HG03442 (cell line): Measurements from ENCODE around the gene OR13C2.
"Not testable (repeated sequence)": the region's sequence is repeated elsewhere in the genome, so short reads cannot be mapped to it uniquely, and the experiment has no call there.

ENCODE experiments used
- ATAC-seq: cut with Tn5 transposase; IDR thresholded peaks from one replicate; pipeline ENCODE4 v1.9.1; 2021; ENCODE audit warnings: mild to moderate bottlenecking, moderate library complexity; ENCODE audit not compliant: unreplicated experiment

OR13C2 gene

DNA sequence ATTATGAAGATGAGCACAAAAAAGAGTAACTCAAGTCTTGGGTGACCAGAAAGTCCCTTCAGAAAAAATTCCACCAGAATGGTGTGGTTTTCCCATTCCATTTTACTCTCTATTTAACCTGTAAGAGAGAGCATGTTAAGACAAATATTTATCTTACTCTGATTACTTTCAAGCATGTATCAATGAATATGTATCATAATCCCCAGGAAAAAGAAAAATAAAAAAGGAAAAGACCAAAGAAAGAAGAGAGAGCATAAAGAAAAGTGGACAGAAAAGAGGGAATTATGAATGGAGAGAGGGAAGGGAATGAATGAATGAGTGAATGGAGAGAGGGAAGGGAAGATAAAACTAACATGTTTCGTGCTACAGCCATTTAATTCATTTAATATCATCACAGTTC lies at the start of gene OR13C2:
Gene OR13C2, minus strand, starts transcription at position 101 of the 400 bp plus-strand sequence. Its CDS starts 0 bp downstream, at position 101.
- not testable (repeated sequence) for ATAC-seq

GRCh38 chr9:104635456-104635855 lies 30.0 kb upstream of the OR13C2 start:
- no peak for ATAC-seq

- ATAC-seq, result no peak
Measured at GRCh38 chr9:104633976-104634520, 28.6 kb upstream of the OR13C2 start.

DNA sequence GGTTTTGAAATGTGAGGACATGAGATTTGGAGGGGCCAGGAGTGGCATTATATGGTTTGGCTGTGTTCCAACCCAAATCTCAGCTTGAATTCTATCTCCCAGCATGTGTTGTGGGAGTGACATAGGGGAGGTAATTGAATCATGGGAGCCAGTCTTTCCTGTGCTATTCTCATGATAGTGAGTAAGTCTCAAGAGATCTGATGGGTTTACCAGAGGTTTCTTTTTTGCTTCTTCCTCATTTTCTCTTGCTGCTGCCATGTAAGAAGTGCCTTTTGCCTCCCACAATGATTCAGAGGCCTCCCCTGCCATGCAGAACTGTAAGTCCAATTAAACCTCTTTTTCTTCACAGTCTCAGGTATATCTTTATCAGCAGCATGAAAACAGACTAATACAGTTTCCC lies 20.5 kb upstream of the OR13C2 start:
- ATAC-seq, result not testable (repeated sequence)

DNA sequence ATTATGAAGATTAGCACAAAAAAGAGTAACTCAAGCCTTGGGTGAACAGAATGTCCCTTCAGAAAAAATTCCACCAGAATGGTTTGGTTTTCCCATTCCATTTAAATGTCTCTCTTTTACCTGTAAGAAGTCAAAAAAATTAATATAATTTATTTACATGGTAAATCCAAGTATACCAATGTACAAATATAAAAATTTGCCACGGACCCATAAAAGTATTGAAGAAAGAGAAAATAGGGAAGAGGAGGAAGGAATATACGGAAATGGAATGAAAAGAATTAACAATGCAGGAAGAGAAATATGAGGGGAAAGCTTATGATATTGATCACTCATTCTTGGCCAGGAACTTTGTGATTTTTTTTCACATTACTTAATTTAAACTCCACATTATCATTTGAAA lies 12.7 kb upstream of the OR13C2 start, which contains the start of gene OR13C9:
Gene OR13C9, minus strand, starts transcription at position 101 of the 400 bp plus-strand sequence. Its CDS starts 0 bp downstream, at position 101.
- ATAC-seq, result no peak

GRCh38 chr9:104617418-104617817 lies 12.0 kb upstream of the OR13C2 start:
- no peak for ATAC-seq

DNA sequence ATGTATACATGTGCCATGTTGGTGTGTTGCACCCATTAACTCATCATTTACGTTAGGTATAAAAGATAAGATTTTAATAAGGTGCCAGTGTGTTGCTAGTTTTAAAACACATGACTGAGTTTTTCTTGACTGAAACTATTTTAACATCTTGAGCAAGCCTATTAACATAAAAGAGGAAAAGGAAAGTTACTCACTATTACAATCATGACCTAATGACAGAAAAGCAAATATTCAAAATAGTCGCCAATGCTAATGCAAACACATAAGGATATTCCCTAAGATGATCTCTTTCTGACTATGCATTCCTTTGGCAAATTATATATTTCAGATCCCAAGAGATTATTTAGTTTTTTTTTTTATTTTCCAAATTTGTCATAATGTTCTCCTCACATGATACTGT lies 5.8 kb upstream of the OR13C2 start:
- ATAC-seq, result no peak

GRCh38 chr9:104608336-104608735 lies 2.9 kb upstream of the OR13C2 start:
- ATAC-seq, result no peak

- ATAC-seq, result no peak
Measured at GRCh38 chr9:104606152-104606551, 725 bp upstream of the OR13C2 start.

GRCh38 chr9:104604801-104605200 lies 626 bp downstream of the OR13C2 start:
- ATAC-seq, result no peak

GRCh38 chr9:104599313-104599712 lies 6.1 kb downstream of the OR13C2 start, which contains the start of gene OR13C5:
Gene OR13C5 (minus strand): TSS chr9:104599413. CDS start chr9:104599413, 0 bp downstream.
- not testable (repeated sequence) for ATAC-seq

- ATAC-seq, result not testable (repeated sequence)
Measured at GRCh38 chr9:104598749-104599148, 6.7 kb downstream of the OR13C2 start.

DNA sequence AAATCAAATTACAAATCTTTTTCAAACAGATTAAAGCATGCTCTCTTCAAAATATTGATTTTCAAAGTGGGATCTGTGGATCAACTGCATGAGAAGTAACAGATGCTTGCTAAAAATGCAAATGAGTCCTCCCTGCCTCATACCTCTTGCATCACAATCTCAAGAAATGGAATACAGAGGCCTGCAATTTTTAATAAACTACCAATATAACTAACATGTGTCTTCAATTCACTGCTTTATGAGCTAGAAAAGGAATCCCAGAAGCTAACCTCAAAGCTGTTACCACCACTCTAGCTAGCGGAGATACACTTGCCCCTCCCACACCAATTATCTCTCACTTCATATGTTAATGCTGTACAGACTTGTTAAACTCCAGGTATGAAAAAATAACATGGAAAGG lies 15.8 kb downstream of the OR13C2 start:
- ATAC-seq, result no peak

DNA sequence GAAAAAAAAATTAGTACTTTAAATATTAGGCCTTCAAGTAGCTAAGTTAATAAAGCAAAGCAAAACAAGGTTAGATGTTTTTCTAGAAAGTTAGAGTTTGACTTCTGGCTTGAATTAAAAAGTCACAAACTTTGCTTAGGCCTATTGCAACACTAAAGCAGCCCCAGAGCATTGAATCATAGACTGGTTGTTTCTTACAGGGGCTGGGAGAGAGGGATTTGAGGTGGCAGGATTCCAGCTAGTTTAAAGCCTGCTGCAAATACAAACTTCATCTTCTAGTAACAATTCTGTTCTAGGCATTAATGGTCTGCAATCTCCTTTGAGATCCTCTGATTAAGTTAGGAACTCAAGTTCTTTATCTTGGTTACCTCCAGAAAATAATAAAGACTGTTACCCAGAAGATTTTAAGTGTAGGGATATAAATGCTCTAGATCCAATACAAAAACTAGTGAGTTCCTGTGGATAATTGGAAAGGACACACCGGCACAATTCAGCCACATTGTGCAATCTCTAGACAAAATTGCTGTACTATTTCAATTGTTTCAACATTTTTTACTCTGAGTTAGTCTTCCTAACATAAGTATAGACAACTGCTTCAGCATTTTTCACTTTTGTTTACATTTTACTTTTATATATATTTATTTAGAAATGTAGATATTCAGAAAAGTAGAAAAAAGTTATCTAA lies 18.8 kb downstream of the OR13C2 start:
- no peak for ATAC-seq

DNA sequence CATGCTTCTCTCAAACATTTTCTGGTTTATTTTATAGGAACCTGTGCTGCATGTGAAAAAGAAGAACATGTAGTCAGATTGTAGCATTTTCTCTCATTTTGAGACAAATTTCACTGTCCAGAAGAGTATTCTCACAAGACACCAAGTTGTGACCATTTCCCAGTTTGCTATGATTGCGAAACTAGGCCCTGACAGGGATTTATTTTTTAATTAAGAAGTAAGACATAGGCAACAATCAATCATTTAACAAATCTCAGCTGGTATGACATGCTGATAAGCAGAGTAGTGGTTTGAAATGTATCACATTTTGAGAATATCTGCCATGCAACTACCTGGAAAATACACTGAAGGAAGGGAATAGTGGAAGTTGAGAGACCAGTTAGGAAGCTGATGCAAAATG lies 24.9 kb downstream of the OR13C2 start:
- ATAC-seq, result no peak

- no peak for ATAC-seq
Measured at GRCh38 chr9:104577263-104577662, 28.2 kb downstream of the OR13C2 start.

DNA sequence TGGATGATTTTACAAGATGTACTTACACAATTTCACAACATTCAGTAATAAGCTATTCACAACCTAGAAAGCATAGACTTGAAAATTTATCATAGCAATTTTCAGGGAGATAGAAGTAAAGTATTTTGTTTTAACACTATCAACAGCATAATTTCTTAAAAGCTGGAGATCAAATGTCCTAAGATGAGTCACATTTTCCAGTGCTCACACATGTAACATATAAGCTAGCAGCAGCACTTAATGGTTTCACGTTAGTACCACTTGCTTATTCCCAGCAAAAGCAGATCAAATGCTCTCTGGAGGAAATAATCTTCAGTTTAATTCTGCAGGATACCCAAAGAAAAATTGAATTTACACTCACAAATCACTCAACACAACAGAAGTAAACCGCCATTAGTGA lies 30.0 kb downstream of the OR13C2 start:
- no peak for ATAC-seq

GRCh38 chr9:104572612-104573011 lies 32.8 kb downstream of the OR13C2 start:
- no peak for ATAC-seq

DNA sequence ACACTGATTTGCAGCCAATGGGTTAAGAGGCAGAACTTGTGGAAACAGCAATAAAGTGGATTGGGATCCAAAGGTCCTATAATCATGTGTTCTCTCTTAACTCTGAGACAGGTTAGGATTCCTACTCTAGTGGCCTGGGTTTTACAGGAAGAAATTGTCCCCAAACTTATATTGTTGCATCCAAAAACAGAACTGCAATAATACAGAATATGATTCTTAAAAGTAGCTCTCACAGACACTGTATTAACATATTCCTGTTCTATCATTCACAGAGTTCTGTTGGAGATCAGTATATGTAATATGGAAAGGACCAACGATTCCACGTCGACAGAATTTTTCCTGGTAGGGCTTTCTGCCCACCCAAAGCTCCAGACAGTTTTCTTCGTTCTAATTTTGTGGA lies 36.6 kb downstream of the OR13C2 start, which contains the start of gene OR13C8:
Gene OR13C8, plus strand, starts transcription at position 301 of the 400 bp plus-strand sequence. Its CDS starts 0 bp downstream, at position 301.
- ATAC-seq, result no peak

DNA sequence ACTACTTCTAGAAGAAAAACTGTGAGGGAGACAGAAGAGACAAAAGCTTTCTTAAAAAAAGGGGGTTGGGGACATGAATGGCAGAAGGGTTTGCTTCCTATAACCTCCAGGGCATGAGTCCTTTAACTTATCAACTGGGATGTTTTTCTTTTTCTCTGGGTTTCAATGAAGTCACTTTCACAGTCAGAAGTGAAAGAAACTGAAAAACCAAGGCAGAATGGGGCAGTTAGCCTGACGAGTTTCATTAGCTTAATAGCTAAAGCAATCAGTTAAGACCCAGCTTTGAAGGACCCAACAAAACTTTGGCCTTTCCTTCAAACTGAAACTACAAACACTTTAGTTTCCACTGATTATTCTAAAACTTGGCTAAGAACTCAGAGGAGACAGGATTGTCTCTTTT lies 41.1 kb downstream of the OR13C2 start:
- no peak for ATAC-seq

GRCh38 chr9:104556830-104557634 lies 48.4 kb downstream of the OR13C2 start:
- no peak for ATAC-seq

- no peak for ATAC-seq
Measured at GRCh38 chr9:104555521-104555920, 49.9 kb downstream of the OR13C2 start.
